ENCODE data around the gene STAC3. TPM values are rescaled to one million over a fixed set of nuclear protein-coding genes. Genes with fewer than 3 reads are reported as not detected.

Gene STAC3
- total and polyA plus RNA-seq, 2 of the 8 experiments (the other 6 are each of a cell fraction or from before 2014, with no cell fraction given) = 0.70 to 1.3 TPM

- peaks cover 4 to 55% (median 34%) of the 10 kb centered on the region in 4 experiments for H3K4me1 ChIP-seq (replicated peaks in 1 of 4; ENCODE audit: control insufficient read depth in 3 of 4, insufficient read depth in 4 of 4, low read length in 3 of 4)
- CTCF ChIA-PET (ENCODE audit: partially characterized antibody) = interaction anchor here (0.6 to 13.4 kb wide), 17 partner anchors 8 to 288 kb away, joined by 3 to 527 read pairs (median 3); partner anchors contain the start of gene STAC3
- H2AFZ ChIP-seq (ENCODE audit: low read length) = no peak overlapping the region
- peak overlapping the region; percentile 45 to 94 for H3K4me2 ChIP-seq (ENCODE audit: insufficient read depth in 1 of 2, low read depth in 2 of 2, low read length in 2 of 2)
- H2BK20ac ChIP-seq (ENCODE audit: low read length) = peak overlapping the region; percentile 72; the same call in 1 of the 2 replicates
- peak overlapping the region; percentile 77; the same call in 1 of the 2 replicates for H2BK12ac ChIP-seq (ENCODE audit: low read depth, low read length)
- POLR2A ChIA-PET (ENCODE audit: partially characterized antibody) = interaction anchor here (0.8 to 22.1 kb wide), 7 partner anchors 8 to 235 kb away, joined by 3 to 852 read pairs (median 5); partner anchors contain the start of genes INHBE, NXPH4, SHMT2 and STAC3
- no peak overlapping the region for H3K27ac ChIP-seq (ENCODE audit: low read depth, low read length)
- H4K8ac ChIP-seq (ENCODE audit: extremely low read depth, insufficient read depth, low read length) = no peak overlapping the region
- no peak overlapping the region for H4K91ac ChIP-seq (replicated peaks; ENCODE audit: insufficient read length, low read length)
- H3K18ac ChIP-seq (ENCODE audit: extremely low read depth, low read length) = no peak overlapping the region; the same call in 1 of the 2 replicates
- peaks cover 6 to 17% of the 10 kb centered on the region in 2 experiments for H4K20me1 ChIP-seq (replicated peaks in 1 of 2; ENCODE audit: control insufficient read depth in 1 of 2, insufficient read depth in 2 of 2, low read length in 2 of 2)
- H3K4me3 ChIP-seq (ENCODE audit: extremely low read depth in 1 of 4, insufficient read depth in 2 of 4, low read depth in 3 of 4, low read length in 4 of 4) = 0 out of 8 replicates have a peak overlapping the region, but pooled peaks of 1 of the 4 experiments have one; percentile 64
- no peak overlapping the region for H2AK5ac ChIP-seq (ENCODE audit: low read depth, low read length)
- no peaks in the 10 kb centered on the region for H3K36me3 ChIP-seq (ENCODE audit: control insufficient read depth in 2 of 4, insufficient read depth in 4 of 4, low read length in 3 of 4)
- no peak overlapping the region for H3K9ac ChIP-seq (replicated peaks in 1 of 4; ENCODE audit: extremely low read depth in 1 of 4, low read depth in 3 of 4, low read length in 3 of 4)
- H3K56ac ChIP-seq (replicated peaks; ENCODE audit: insufficient read length, low read depth, low read length) = no peak overlapping the region
- H3K27me3 ChIP-seq (replicated peaks in 1 of 4; ENCODE audit: control insufficient read depth in 3 of 4, extremely low read depth in 1 of 4, insufficient read depth in 3 of 4, low read length in 3 of 4) = peaks cover 58 to 83% (median 80%) of the 10 kb centered on the region in 4 experiments
- no peak overlapping the region for H2BK120ac ChIP-seq (replicated peaks; ENCODE audit: low read depth, low read length)
- H4K5ac ChIP-seq (ENCODE audit: insufficient read length, low read depth, low read length) = no peak overlapping the region
- H2BK5ac ChIP-seq (ENCODE audit: low read depth, low read length) = no peak overlapping the region
- H2BK15ac ChIP-seq (ENCODE audit: low read length) = 0 out of 2 replicates have a peak overlapping the region, but pooled peaks have one; percentile 53
- no peak for DNase-seq (ENCODE audit: low read depth in 1 of 2, low spot score in 2 of 2)
- H3K4ac ChIP-seq (replicated peaks; ENCODE audit: insufficient read length, low read depth, low read length) = peak overlapping the region; percentile 55
- H3K79me1 ChIP-seq (ENCODE audit: low read depth, low read length) = no peaks in the 10 kb centered on the region
- peaks cover 7% of the 10 kb centered on the region for H3K23me2 ChIP-seq (ENCODE audit: low read depth, low read length)
- H3K79me2 ChIP-seq (ENCODE audit: control insufficient read depth in 1 of 2, insufficient read depth in 2 of 2, low read length in 2 of 2) = no peaks in the 10 kb centered on the region
- H3K23ac ChIP-seq (ENCODE audit: insufficient read length) = no peak overlapping the region
- FAIRE-seq = no peak
- WGBS, 2 experiments (ENCODE audit: extremely low coverage in 1 of 2, insufficient coverage in 1 of 2, insufficient read length in 1 of 2, insufficient replicate concordance in 2 of 2, low coverage in 1 of 2, low lambda C conversion rate in 2 of 2, missing lambda C conversion rate in 1 of 2) = 41% methylated on average over 29 of the region's 30 CpGs; no CpG with 5 or more reads in 1 of the 2 experiments
- no peaks in the 10 kb centered on the region for H3K9me3 ChIP-seq (ENCODE audit: insufficient read depth in 2 of 2, low read depth in 1 of 2, low read length in 1 of 2)
- no peak overlapping the region for H3K14ac ChIP-seq (ENCODE audit: insufficient read length)
- TF ChIP-seq BRCA1 (IDR thresholded peaks at IDR 0.05; ENCODE audit: low read depth, low read length) (no peak), TCF12 (IDR thresholded peaks at IDR 0.05; ENCODE audit: low read depth, low read length) (no peak), PHF8 (conservative IDR thresholded peaks at IDR 0.05; ENCODE audit: low read depth, low read length) (no peak), KDM4A (IDR thresholded peaks at IDR 0.05; ENCODE audit: low read depth, low read length, severe bottlenecking) (no peak), CTCF (IDR thresholded peaks at IDR 0.05; ENCODE audit: control extremely low read depth in 1 of 3, insufficient read depth in 1 of 3, low read depth in 1 of 3, low read length in 3 of 3) (no peak), CHD1 (IDR thresholded peaks at IDR 0.05; ENCODE audit: low read depth, low read length) (no peak), SIX5 (IDR thresholded peaks at IDR 0.05; ENCODE audit: low read depth, low read length) (no peak), TBP (IDR thresholded peaks at IDR 0.05; ENCODE audit: low read depth, low read length) (peak; percentile 72), SIRT6 (IDR thresholded peaks at IDR 0.05; ENCODE audit: low read length) (no peak), TAF1 (IDR thresholded peaks at IDR 0.05; ENCODE audit: low read depth, low read length) (no peak)
Measured at GRCh38 chr12:57224278-57224972, 26.6 kb downstream of the STAC3 start.
